ENCODE measurements around the gene NPAS3.

The NPAS3 gene

DNA sequence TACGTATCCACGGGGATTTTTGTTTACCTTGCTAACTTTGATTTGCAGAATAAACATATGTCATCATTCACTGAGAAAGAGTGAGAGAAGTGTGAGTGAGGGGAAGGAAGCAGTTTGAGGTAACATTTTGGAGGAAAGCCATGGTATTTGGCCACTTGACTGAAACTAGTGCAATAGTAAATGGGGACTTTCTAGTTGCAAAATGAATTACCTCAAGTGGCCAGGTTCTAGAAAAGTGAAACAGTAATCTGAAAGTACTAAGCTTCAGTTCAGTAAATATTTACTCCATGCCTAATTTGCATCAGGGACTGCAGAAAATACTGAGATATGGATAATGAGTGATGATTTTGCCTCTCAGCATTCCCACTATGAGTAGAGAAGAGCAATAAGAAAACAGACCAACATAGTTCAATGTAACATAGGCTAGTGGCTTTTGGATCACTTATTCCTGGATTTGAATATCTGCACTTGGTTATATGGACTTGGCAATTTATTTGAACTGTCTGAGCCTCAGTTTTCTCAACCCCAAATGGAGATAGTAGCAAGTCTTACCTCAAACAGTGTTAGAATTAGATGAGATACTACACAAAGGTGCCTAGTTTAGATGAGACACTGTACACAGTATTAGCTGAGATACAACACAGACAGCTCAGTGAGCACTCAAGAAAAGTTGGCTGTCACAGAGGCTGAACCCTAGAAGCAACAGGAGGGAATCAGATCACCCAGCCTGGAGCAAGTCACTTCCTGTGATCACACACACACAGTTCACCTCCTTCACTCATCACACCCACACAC, 439.1 kb downstream of the NPAS3 start:
- Histone ChIP-seq H3K4me3 (replicated peaks; ENCODE audit: insufficient read depth, low read length) (no peak overlapping the region), H3K27me3 (ENCODE audit: insufficient read depth, poor library complexity, severe bottlenecking) (no peaks in the 10 kb centered on the region), H3K27ac (replicated peaks) (no peak overlapping the region)
- DNase-seq (ENCODE audit: low read depth in 1 of 2, low spot score in 1 of 2): no peak
- TF ChIP-seq CTCF (IDR thresholded peaks at IDR 0.05; ENCODE audit: insufficient read depth, low read length): no peak
- no peak for TF ChIP-seq SPI1 (IDR thresholded peaks at IDR 0.05; ENCODE audit: borderline replicate concordance, low read depth)
- no peak for TF ChIP-seq POLR2AphosphoS5 (IDR thresholded peaks at IDR 0.05; ENCODE audit: low read depth)
- no peak for TF ChIP-seq REST (IDR thresholded peaks at IDR 0.05; ENCODE audit: insufficient replicate concordance, low read depth)
- no peak for TF ChIP-seq GABPA (IDR thresholded peaks at IDR 0.05; ENCODE audit: low read depth)

GRCh38 chr14:33381717-33382116, 443.0 kb downstream of the NPAS3 start:
- H3K27me3 ChIP-seq (ENCODE audit: insufficient read depth, poor library complexity, severe bottlenecking): no peaks in the 10 kb centered on the region
- no peak overlapping the region for H3K27ac ChIP-seq (replicated peaks)
- H3K4me3 ChIP-seq (replicated peaks; ENCODE audit: insufficient read depth, low read length): no peak overlapping the region
- no peak for DNase-seq (ENCODE audit: low read depth in 1 of 2, low spot score in 1 of 2)
- TF ChIP-seq GABPA (IDR thresholded peaks at IDR 0.05; ENCODE audit: low read depth) (no peak), CTCF (IDR thresholded peaks at IDR 0.05; ENCODE audit: insufficient read depth, low read length) (no peak), SPI1 (IDR thresholded peaks at IDR 0.05; ENCODE audit: borderline replicate concordance, low read depth) (no peak), REST (IDR thresholded peaks at IDR 0.05; ENCODE audit: insufficient replicate concordance, low read depth) (no peak), POLR2AphosphoS5 (IDR thresholded peaks at IDR 0.05; ENCODE audit: low read depth) (no peak)

DNA sequence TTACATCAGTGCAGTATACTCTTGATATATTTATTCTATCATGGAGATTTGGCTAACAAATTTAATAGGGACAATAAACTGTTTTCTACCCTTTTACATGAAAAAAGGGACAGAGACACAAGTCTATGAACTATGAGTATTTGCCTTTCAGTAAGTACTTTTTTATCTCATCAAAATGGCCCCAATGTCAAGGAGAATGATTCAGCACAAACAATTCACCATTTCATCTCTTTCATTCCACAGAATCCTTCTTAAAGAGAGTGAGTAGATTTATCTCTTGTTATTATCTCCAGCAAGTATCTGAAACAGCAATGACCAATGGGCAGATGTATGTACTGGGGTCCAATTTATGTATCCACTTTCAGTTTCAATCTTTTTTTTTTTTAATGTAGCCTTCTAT, 447.5 kb downstream of the NPAS3 start:
- TF ChIP-seq GABPA (IDR thresholded peaks at IDR 0.05; ENCODE audit: low read depth) (no peak), CTCF (IDR thresholded peaks at IDR 0.05; ENCODE audit: insufficient read depth, low read length) (no peak), REST (IDR thresholded peaks at IDR 0.05; ENCODE audit: insufficient replicate concordance, low read depth) (no peak), POLR2AphosphoS5 (IDR thresholded peaks at IDR 0.05; ENCODE audit: low read depth) (no peak), SPI1 (IDR thresholded peaks at IDR 0.05; ENCODE audit: borderline replicate concordance, low read depth) (no peak)
- Histone ChIP-seq H3K27me3 (ENCODE audit: insufficient read depth, poor library complexity, severe bottlenecking) (no peaks in the 10 kb centered on the region), H3K4me3 (replicated peaks; ENCODE audit: insufficient read depth, low read length) (no peak overlapping the region), H3K27ac (replicated peaks) (no peak overlapping the region)
- no peak for DNase-seq (ENCODE audit: low read depth in 1 of 2, low spot score in 1 of 2)

Measured in HL-60 (cell line).